HepG2 (cell line): ENCODE data around the gene LAMB2. TPM values are rescaled to one million over a fixed set of nuclear protein-coding genes. Genes with fewer than 3 reads are reported as not detected.

Experiments
- ATAC-seq: fragments of 200-7000 bp; cut with Tn5 transposase; 3 replicates; pipeline ENCODE4 v1.9.1; 2020; ENCODE audit warnings: mild to moderate bottlenecking, moderate library complexity
- BruUV-seq: library from RNA; stranded (reverse); fragments of 400-500 nt; replicated peaks from 2 replicates; lab custom pipeline; 2021; lab: Mats Ljungman, UMichigan
- CTCF ChIA-PET: fragments of 300-600 bp; formaldehyde crosslinking; extraction: SDS; loops from one replicate; lab custom pipeline; 2021; ENCODE audit warnings: low total read pairs, inconsistent platforms, low intra/inter-chr PET ratio; lab: Yijun Ruan, JAX
- POLR2A ChIA-PET: fragments of 350-600 bp; sonication (Branson Sonifier 250); formaldehyde crosslinking; loops from one replicate; lab custom pipeline; 2020; ENCODE audit warnings: antibody characterized with exemption, inconsistent platforms; lab: Yijun Ruan, JAX
- DNase-seq: peaks from one replicate; pipeline ENCODE4 v3.0.0-alpha.2; 2015; ENCODE audit warnings: low spot score
- FAIRE-seq: peaks from 3 replicates; lab custom pipeline; 2011; peaks lifted over from hg19 to GRCh38; lab: Jason Lieb, UNC
- H2AFZ ChIP-seq: one replicate; pipeline ENCODE4 v1.6.1; 2011; ENCODE audit warnings: low read length, inconsistent platforms
- H3K27ac ChIP-seq: fragments of 300-600 bp; 3 replicates; pipeline ENCODE4 v1.8.0; 2011; ENCODE audit warnings: mixed run types, mild to moderate bottlenecking, mixed read lengths, low read length, inconsistent platforms; ENCODE audit not compliant: insufficient read depth; ENCODE audit errors: extremely low read length
- H3K27me3 ChIP-seq, 2 experiments: fragments of 200-600 bp in 1 of 2; 2 replicates in 1 of 2; 3 replicates in 1 of 2; pipeline versions ENCODE4 v1.6.0 to v1.8.0; 2011; ENCODE audit warnings: low read length in 2 of 2, mild to moderate bottlenecking in 2 of 2, moderate library complexity in 2 of 2, inconsistent platforms in 1 of 2; ENCODE audit not compliant: insufficient read depth in 2 of 2, control insufficient read depth in 1 of 2
- H3K36me3 ChIP-seq, 2 experiments: fragments of 200-600 bp in 1 of 2; replicated peaks in 1 of 2; 2 replicates in 1 of 2; 3 replicates in 1 of 2; pipeline versions ENCODE4 v1.5.1 to v1.8.0; 2011; ENCODE audit warnings: low read length in 2 of 2, inconsistent platforms in 1 of 2; ENCODE audit not compliant: insufficient read depth in 2 of 2, control insufficient read depth in 1 of 2
- H3K4me1 ChIP-seq: 2 replicates; pipeline ENCODE4 v1.5.1; 2012; ENCODE audit warnings: low read length, inconsistent platforms; ENCODE audit not compliant: insufficient read depth
- H3K4me2 ChIP-seq: 2 replicates; pipeline ENCODE4 v1.6.0; 2011; ENCODE audit warnings: low read depth, low read length, inconsistent platforms
- H3K4me3 ChIP-seq, 3 experiments: fragments of 200-600 bp in 1 of 3; sonication (generic), shearing (Covaris generic) in 1 of 3; replicated peaks in 1 of 3; 2 replicates each; pipeline ENCODE4 v1.5.1; 2011 to 2016; ENCODE audit warnings: low read length in 3 of 3, inconsistent platforms in 2 of 3, low read depth in 2 of 3, mild to moderate bottlenecking in 2 of 3, control low read depth in 1 of 3, mixed read lengths in 1 of 3; ENCODE audit not compliant: insufficient read depth in 1 of 3
- H3K79me2 ChIP-seq: one replicate; pipeline ENCODE4 v1.6.1; 2011; ENCODE audit warnings: low read length, inconsistent platforms; ENCODE audit not compliant: insufficient read depth
- H3K9ac ChIP-seq: 2 replicates; pipeline ENCODE4 v1.6.0; 2011; ENCODE audit warnings: mild to moderate bottlenecking, low read depth, low read length, inconsistent platforms; ENCODE audit not compliant: insufficient read depth
- H3K9me3 ChIP-seq: 2 replicates; pipeline ENCODE4 v1.5.1; 2012; ENCODE audit warnings: mild to moderate bottlenecking, low read length
- H4K20me1 ChIP-seq: 2 replicates; pipeline ENCODE4 v1.6.0; 2011; ENCODE audit warnings: inconsistent platforms, mild to moderate bottlenecking, low read length, moderate library complexity; ENCODE audit not compliant: insufficient read depth
- ATF7-NPFF ChIP-seq: sonication (generic); formaldehyde crosslinking; IDR thresholded peaks from 2 replicates; pipeline ENCODE4 v1.8.1; 2023; ENCODE audit warnings: mild to moderate bottlenecking, low read depth, missing genetic modification reagents, moderate library complexity
- DR1 ChIP-seq: sonication (generic); formaldehyde crosslinking; IDR thresholded peaks from 2 replicates; pipeline ENCODE4 v1.8.0; 2021; ENCODE audit warnings: mild to moderate bottlenecking, missing genetic modification reagents, inconsistent platforms
- GABPA ChIP-seq, 2 experiments: IDR thresholded peaks; 2 replicates each; pipeline ENCODE4 v1.6.1; 2011 to 2016; ENCODE audit warnings: low read depth in 2 of 2, low read length in 1 of 2, missing biosample characterization in 1 of 2, missing genetic modification characterization in 1 of 2
- GFI1 ChIP-seq: sonication (generic); formaldehyde crosslinking; IDR thresholded peaks from 2 replicates; pipeline ENCODE4 v1.5.0; 2020; ENCODE audit warnings: missing genetic modification reagents, mild to moderate bottlenecking, borderline replicate concordance
- HDAC2 ChIP-seq: sonication (generic); formaldehyde crosslinking; IDR thresholded peaks from 2 replicates; pipeline ENCODE4 v1.4.0; 2020; ENCODE audit warnings: missing genetic modification reagents
- HNF4A ChIP-seq: sonication (generic); formaldehyde crosslinking; IDR thresholded peaks from 2 replicates; pipeline ENCODE4 v1.4.0; 2020; ENCODE audit warnings: missing genetic modification reagents
- KAT8 ChIP-seq: IDR thresholded peaks from 2 replicates; pipeline ENCODE4 v1.6.1; 2016; ENCODE audit warnings: missing genetic modification reagents, missing compliant biosample characterization
- KLF11 ChIP-seq: IDR thresholded peaks from 2 replicates; pipeline ENCODE4 v1.6.1; 2016; ENCODE audit warnings: missing compliant biosample characterization
- NRL ChIP-seq: sonication (generic); formaldehyde crosslinking; IDR thresholded peaks from 2 replicates; pipeline ENCODE4 v1.5.0; 2020; ENCODE audit warnings: missing genetic modification reagents, mild to moderate bottlenecking, moderate library complexity, borderline replicate concordance
- PHF21A ChIP-seq: sonication (generic); formaldehyde crosslinking; IDR thresholded peaks from 2 replicates; pipeline ENCODE4 v1.5.0; 2020; ENCODE audit warnings: mild to moderate bottlenecking, missing genetic modification reagents
- POLR2G ChIP-seq: fragments of 200-400 bp; formaldehyde crosslinking; IDR thresholded peaks from 2 replicates; pipeline ENCODE4 v1.6.1; 2018; ENCODE audit warnings: mild to moderate bottlenecking, low read depth, low read length, moderate library complexity
- PRMT3 ChIP-seq: sonication (generic); formaldehyde crosslinking; IDR thresholded peaks from 2 replicates; pipeline ENCODE4 v1.8.1; 2022; ENCODE audit warnings: low read depth, mild to moderate bottlenecking, moderate library complexity, missing genetic modification reagents, borderline replicate concordance
- SMAD9 ChIP-seq: sonication (generic); formaldehyde crosslinking; IDR thresholded peaks from 2 replicates; pipeline ENCODE4 v1.5.1; 2020; ENCODE audit warnings: mild to moderate bottlenecking, missing genetic modification reagents
- SRY ChIP-seq: sonication (generic); formaldehyde crosslinking; IDR thresholded peaks from 2 replicates; pipeline ENCODE4 v1.8.0; 2022; ENCODE audit warnings: mild to moderate bottlenecking, missing genetic modification reagents
- TAF15 ChIP-seq: fragments of 200-400 bp; formaldehyde crosslinking; IDR thresholded peaks from one replicate; pipeline ENCODE4 v1.6.1; 2018; ENCODE audit warnings: mild to moderate bottlenecking, low read depth, low read length; ENCODE audit not compliant: poor library complexity, severe bottlenecking
- ZNF256 ChIP-seq: sonication (generic); formaldehyde crosslinking; conservative IDR thresholded peaks from 2 replicates; pipeline ENCODE4 v1.4.0; 2020; ENCODE audit warnings: missing genetic modification reagents
- ZNF451 ChIP-seq: sonication (generic); formaldehyde crosslinking; IDR thresholded peaks from 2 replicates; pipeline ENCODE4 v1.5.0; 2020; ENCODE audit warnings: mild to moderate bottlenecking, missing genetic modification reagents
- ZNF510 ChIP-seq: sonication (generic); formaldehyde crosslinking; IDR thresholded peaks from 2 replicates; pipeline ENCODE4 v1.4.0; 2020; ENCODE audit warnings: low read depth, mild to moderate bottlenecking, missing genetic modification reagents
- ZNF556 ChIP-seq: sonication (generic); formaldehyde crosslinking; IDR thresholded peaks from 2 replicates; pipeline ENCODE4 v1.4.0; 2020; ENCODE audit warnings: mild to moderate bottlenecking, missing genetic modification reagents, borderline replicate concordance
- ZNF557 ChIP-seq: sonication (generic); formaldehyde crosslinking; IDR thresholded peaks from 2 replicates; pipeline ENCODE4 v1.4.0; 2020; ENCODE audit warnings: missing genetic modification reagents
- ZNF766 ChIP-seq: sonication (generic); formaldehyde crosslinking; IDR thresholded peaks from 2 replicates; pipeline ENCODE4 v1.5.0; 2020; ENCODE audit warnings: missing genetic modification reagents, borderline replicate concordance
- ZNF770 ChIP-seq: sonication (generic); formaldehyde crosslinking; IDR thresholded peaks from 2 replicates; pipeline ENCODE4 v1.5.0; 2020; ENCODE audit warnings: mild to moderate bottlenecking, missing genetic modification reagents
- ZNF816 ChIP-seq: sonication (generic); formaldehyde crosslinking; IDR thresholded peaks from 2 replicates; pipeline ENCODE4 v1.8.0; 2022; ENCODE audit warnings: missing genetic modification reagents, mild to moderate bottlenecking, borderline replicate concordance
- WGBS: methylation state at CpG from one replicate; pipeline ENCODE4 v1.1.6; 2017; ENCODE audit warnings: low lambda C conversion rate; 5-methylcytosine and 5-hydroxymethylcytosine counted together
- in situ Hi-C: cut with HindIII; loops from 2 replicates; pipeline ENCODE4 v1.10.0; 2017; ENCODE audit warnings: low pct_unique_long_range_greater_than_20kb; ENCODE audit not compliant: extremely low pct_ligation_motif_present
- intact Hi-C: fragments of 100-400 bp; cut with micrococcal nuclease; formaldehyde crosslinking; loops from one replicate; pipeline ENCODE4 v1.10.0; 2022; ENCODE audit not compliant: unreplicated experiment
- polyA plus RNA-seq, 8 experiments: library from polyadenylated mRNA; depleted of rRNA in 3 of 8; stranded (reverse) in 7 of 8; unstranded in 1 of 8; fragments of >200 nt; fragmentation: Illumina TruSeq in 4 of 8; extraction: Trizol in 4 of 8; gene quantifications; 2 replicates each; pipeline versions ENCODE4 v1.2.1 to v1.2.3, GENCODE V29; 2011 to 2016; ENCODE audit warnings: low read depth in 4 of 8, missing spikeins in 1 of 8, mixed read lengths in 1 of 8; ENCODE audit not compliant: insufficient read depth in 1 of 8
- total RNA-seq, 5 experiments: library from RNA; depleted of rRNA; stranded (reverse); fragments of >200 nt; fragmentation: Illumina TruSeq; extraction: Trizol; gene quantifications; 2 replicates each; pipeline ENCODE4 v1.2.3, GENCODE V29; 2016; ENCODE audit warnings: low read depth in 1 of 5

Gene LAMB2
- total and polyA plus RNA-seq, 2 of the 13 experiments (the other 11 are each of a cell fraction or from before 2014, with no cell fraction given): 208 to 443 TPM

- CTCF ChIA-PET: no interaction called here
- Histone ChIP-seq H3K9ac (peak within 1 kb of the TSS; percentile 97), H4K20me1 (no peaks in the 10 kb centered on the region), H3K9me3 (no peaks in the 10 kb centered on the region), H3K4me3 (peak within 1 kb of the TSS; percentile 76 to 100 (median 95)), H2AFZ (no peak within 1 kb of the TSS), H3K4me1 (peaks cover 19% of the 10 kb centered on the region), H3K36me3 (peaks cover 33 to 52% of the 10 kb centered on the region in 2 experiments), H3K27me3 (no peaks in the 10 kb centered on the region; a peak in 1 of 5 replicates), H3K27ac (peak within 1 kb of the TSS; percentile 84), H3K4me2 (peak within 1 kb of the TSS; percentile 96), H3K79me2 (peaks cover 14% of the 10 kb centered on the region)
- FAIRE-seq: peak; percentile 8
- DNase-seq: peak; percentile 89
- intact Hi-C loops (loop anchor here (2.0 kb wide), 1 partner anchor 16 kb away; the partner anchor contains the start of gene QARS1), in situ Hi-C loops (no loop called here)
- BruUV-seq: no TSS peak
- peak; percentile 93 for ATAC-seq
- POLR2A ChIA-PET: interaction anchor here (0.9 to 4.3 kb wide), 15 partner anchors 9 to 681 kb away, joined by 3 to 110 read pairs (median 6); partner anchors contain the start of genes CCDC51, GPX1, IMPDH2 and LAMB2
- 3% methylated on average over 7 of the region's 70 CpGs for WGBS
- TF ChIP-seq ZNF766 (CRISPR knock-in tag) (peak; percentile 76; the same call in 1 of the 2 replicates), ZNF816 (no peak; the same call in 1 of the 2 replicates), HNF4A (CRISPR knock-in tag) (peak; percentile 30; the same call in 1 of the 2 replicates), ATF7-NPFF (CRISPR knock-in tag) (peak; percentile 88), ZNF510 (no peak), HDAC2 (CRISPR knock-in tag) (peak; percentile 87), ZNF556 (CRISPR knock-in tag) (peak; percentile 50; the same call in 1 of the 2 replicates), GFI1 (CRISPR knock-in tag) (peak; percentile 67; the same call in 1 of the 2 replicates), KLF11 (CRISPR knock-in tag) (no peak), ZNF557 (CRISPR knock-in tag) (no peak), KAT8 (peak; percentile 98), SRY (CRISPR knock-in tag) (0 out of 2 replicates have a peak, but pooled peaks have one; percentile 81), DR1 (CRISPR knock-in tag) (peak; percentile 29; the same call in 1 of the 2 replicates), POLR2G (peak; percentile 94), ZNF770 (0 out of 2 replicates have a peak, but pooled peaks have one; percentile 22), SMAD9 (no peak), ZNF451 (CRISPR knock-in tag) (peak; percentile 86), NRL (CRISPR knock-in tag) (peak; percentile 57; the same call in 1 of the 2 replicates), ZNF256 (CRISPR knock-in tag) (no peak), GABPA (IDR thresholded peaks at IDR 0.05; ENCODE audit: low read depth, low read length) (no peak), GABPA (CRISPR knock-in tag; IDR thresholded peaks at IDR 0.05; ENCODE audit: low read depth) (peak; percentile 92), TAF15 (peak; percentile 59), PRMT3 (CRISPR knock-in tag) (no peak), PHF21A (no peak; the same call in 1 of the 2 replicates)
Observed at GRCh38 chr3:49120438-49121131, 12.3 kb downstream of the LAMB2 start, which contains the start of gene USP19. Gene USP19 (minus strand): TSS chr3:49120823. CDS start chr3:49119145, 1,678 bp downstream.
